IMR-90 (cell line): ENCODE data around the gene ST3GAL5. TPM values are rescaled to one million over a fixed set of nuclear protein-coding genes. Genes with fewer than 3 reads are reported as not detected.
A peak's percentile ranks its signal among the peaks of the same experiment; 100 is the strongest.

Experiments used
- ATAC-seq: fragments of 200-7000 bp; cut with Tn5 transposase; 2 replicates; pipeline ENCODE4 v1.9.1; 2020; ENCODE audit warnings: low read depth, mild to moderate bottlenecking, moderate library complexity
- BruUV-seq: library from RNA; stranded (reverse); fragments of 400-500 nt; replicated peaks from 2 replicates; lab custom pipeline; 2021; lab: Mats Ljungman, UMichigan
- CTCF ChIA-PET: fragments of 300-600 bp; formaldehyde crosslinking; extraction: SDS; loops from one replicate; lab custom pipeline; 2021; ENCODE audit warnings: antibody characterized with exemption; lab: Yijun Ruan, JAX
- POLR2A ChIA-PET: fragments of 300-600 bp; sonication (Branson Sonifier 250); formaldehyde crosslinking; loops from one replicate; lab custom pipeline; 2022; ENCODE audit warnings: antibody characterized with exemption; ENCODE audit not compliant: unreplicated experiment; lab: Charles Lee
- DNase-seq: peaks from one replicate; pipeline ENCODE4 v3.0.0; 2013
- H2AFZ ChIP-seq: replicated peaks from 2 replicates; pipeline ENCODE3; 2013; ENCODE audit warnings: low read length, mild to moderate bottlenecking; ENCODE audit not compliant: poor library complexity
- H2AK5ac ChIP-seq: 2 replicates; pipeline ENCODE4 v1.6.1; 2013; ENCODE audit warnings: low read depth, low read length, inconsistent platforms
- H2AK9ac ChIP-seq: replicated peaks from 2 replicates; pipeline ENCODE3; 2013; ENCODE audit warnings: mild to moderate bottlenecking, low read depth, low read length, moderate library complexity; ENCODE audit not compliant: poor library complexity
- H2BK120ac ChIP-seq: 2 replicates; pipeline ENCODE4 v1.6.1; 2013; ENCODE audit warnings: low read depth, low read length, inconsistent platforms
- H2BK15ac ChIP-seq: 3 replicates; pipeline ENCODE4 v1.6.1; 2013; ENCODE audit warnings: low read depth, low read length, inconsistent platforms
- H2BK20ac ChIP-seq: 2 replicates; pipeline ENCODE4 v1.6.1; 2013; ENCODE audit warnings: low read depth, mild to moderate bottlenecking, inconsistent platforms, low read length, moderate library complexity
- H2BK5ac ChIP-seq: 2 replicates; pipeline ENCODE4 v1.6.1; 2013; ENCODE audit warnings: mild to moderate bottlenecking, low read depth, low read length, inconsistent platforms; ENCODE audit not compliant: poor library complexity, severe bottlenecking
- H3K14ac ChIP-seq: replicated peaks from 2 replicates; pipeline ENCODE4 v1.6.1; 2013; ENCODE audit warnings: low read depth, low read length, inconsistent platforms
- H3K18ac ChIP-seq: 2 replicates; pipeline ENCODE4 v1.6.1; 2013; ENCODE audit warnings: low read depth, low read length, control low read depth
- H3K23ac ChIP-seq: 2 replicates; pipeline ENCODE4 v1.6.1; 2013; ENCODE audit warnings: low read depth, low read length, inconsistent platforms
- H3K27ac ChIP-seq: 2 replicates; pipeline ENCODE4 v1.5.1; 2013; ENCODE audit warnings: mild to moderate bottlenecking, control low read depth, low read length; ENCODE audit not compliant: insufficient read depth
- H3K27me3 ChIP-seq: 2 replicates; pipeline ENCODE4 v1.6.1; 2013; ENCODE audit warnings: low read length; ENCODE audit not compliant: control insufficient read depth, insufficient read depth
- H3K36me3 ChIP-seq: 2 replicates; pipeline ENCODE4 v1.6.1; 2013; ENCODE audit warnings: low read length, mixed read lengths; ENCODE audit not compliant: control insufficient read depth, insufficient read depth
- H3K4ac ChIP-seq: 2 replicates; pipeline ENCODE4 v1.6.1; 2013; ENCODE audit warnings: low read depth, low read length, inconsistent platforms
- H3K4me1 ChIP-seq: 2 replicates; pipeline ENCODE4 v1.6.1; 2013; ENCODE audit warnings: low read length, mixed read lengths; ENCODE audit not compliant: control insufficient read depth, insufficient read depth
- H3K4me2 ChIP-seq: 2 replicates; pipeline ENCODE4 v1.6.1; 2013; ENCODE audit warnings: low read depth, mild to moderate bottlenecking, control low read depth, low read length, moderate library complexity
- H3K4me3 ChIP-seq: 2 replicates; pipeline ENCODE4 v1.5.1; 2013; ENCODE audit warnings: low read depth, mild to moderate bottlenecking, control low read depth, low read length, moderate library complexity; ENCODE audit not compliant: insufficient read depth
- H3K56ac ChIP-seq: 2 replicates; pipeline ENCODE4 v1.6.1; 2013; ENCODE audit warnings: low read length, inconsistent platforms; ENCODE audit not compliant: insufficient read depth; ENCODE audit errors: extremely low read depth
- H3K79me1 ChIP-seq, 2 experiments: 2 replicates each; pipeline ENCODE4 v1.6.1; 2013; ENCODE audit warnings: low read length in 2 of 2, inconsistent platforms in 1 of 2, low read depth in 1 of 2
- H3K9ac ChIP-seq: 2 replicates; pipeline ENCODE4 v1.6.1; 2013; ENCODE audit warnings: low read depth, low read length, control low read depth
- H3K9me1 ChIP-seq: 2 replicates; pipeline ENCODE4 v1.6.1; 2013; ENCODE audit warnings: low read length, inconsistent platforms; ENCODE audit not compliant: insufficient read depth
- H3K9me3 ChIP-seq: 2 replicates; pipeline ENCODE4 v1.6.1; 2013; ENCODE audit warnings: low read length; ENCODE audit not compliant: control insufficient read depth, insufficient read depth
- H4K20me1 ChIP-seq: 2 replicates; pipeline ENCODE4 v1.6.1; 2013; ENCODE audit warnings: low read length, inconsistent platforms; ENCODE audit not compliant: insufficient read depth
- H4K5ac ChIP-seq: 2 replicates; pipeline ENCODE4 v1.6.1; 2013; ENCODE audit warnings: mild to moderate bottlenecking, low read depth, low read length, control low read depth
- H4K8ac ChIP-seq, 2 experiments: 2 replicates each; pipeline ENCODE4 v1.6.1; 2013; ENCODE audit warnings: low read depth in 2 of 2, low read length in 2 of 2, control low read depth in 1 of 2, inconsistent platforms in 1 of 2
- H4K91ac ChIP-seq: 2 replicates; pipeline ENCODE4 v1.6.1; 2013; ENCODE audit warnings: low read depth, low read length, inconsistent platforms; ENCODE audit not compliant: insufficient read depth
- CTCF ChIP-seq: conservative IDR thresholded peaks from 2 replicates; pipeline ENCODE4 v1.5.1; 2012; ENCODE audit warnings: mild to moderate bottlenecking, low read depth, low read length, improper control_type of control experiment
- ELK1 ChIP-seq: fragments of 150-350 bp; IDR thresholded peaks from 2 replicates; pipeline ENCODE4 v1.6.1; 2016; ENCODE audit warnings: low read depth, mild to moderate bottlenecking, low read length, moderate library complexity, borderline replicate concordance
- FOS ChIP-seq: fragments of 150-350 bp; IDR thresholded peaks from 2 replicates; pipeline ENCODE4 v1.6.1; 2016; ENCODE audit warnings: low read depth, low read length
- NFE2L2 ChIP-seq: fragments of 150-350 bp; IDR thresholded peaks from 2 replicates; pipeline ENCODE4 v1.6.1; 2016; ENCODE audit warnings: low read depth, mild to moderate bottlenecking, low read length
- POLR2A ChIP-seq: IDR thresholded peaks from 2 replicates; pipeline ENCODE4 v1.6.1; 2012; ENCODE audit warnings: mild to moderate bottlenecking, low read depth, low read length
- RFX5 ChIP-seq: IDR thresholded peaks from 2 replicates; pipeline ENCODE4 v1.8.0; 2012; ENCODE audit warnings: low read depth, mild to moderate bottlenecking, low read length, moderate library complexity
- SMC3 ChIP-seq: fragments of 150-350 bp; IDR thresholded peaks from 2 replicates; pipeline ENCODE4 v1.6.1; 2016; ENCODE audit warnings: low read depth, mild to moderate bottlenecking, antibody characterized with exemption, low read length, moderate library complexity
- WGBS, 2 experiments: methylation state at CpG; one replicate each; pipeline versions ENCODE4 v1.1.5 to v1.1.7; 2013; ENCODE audit warnings: missing lambda C conversion rate in 2 of 2; ENCODE audit not compliant: insufficient read length in 1 of 2; ENCODE audit errors: extremely low coverage in 2 of 2; 5-methylcytosine and 5-hydroxymethylcytosine counted together
- dilution Hi-C: fragments of 300-500 bp; cut with HindIII; formaldehyde crosslinking; loops from one replicate; pipeline ENCODE4 v1.14.3; 2018; ENCODE audit warnings: low sequenced_read_pairs; ENCODE audit not compliant: unreplicated experiment
- in situ Hi-C: fragments of 300-500 bp; cut with MboI; formaldehyde crosslinking; loops from 3 replicates; pipeline ENCODE4 v1.14.3; 2019; ENCODE audit warnings: low sequenced_read_pairs, inconsistent platforms, mixed read lengths
- intact Hi-C: fragments of 100-400 bp; cut with micrococcal nuclease; formaldehyde crosslinking; loops from 2 replicates; pipeline ENCODE4 v1.10.0; 2022
- polyA plus RNA-seq, 3 experiments: library from polyadenylated mRNA; depleted of rRNA; stranded (reverse); fragments of >200 nt; gene quantifications; 2 replicates each; pipeline ENCODE4 v1.2.3, GENCODE V29; 2012; ENCODE audit warnings: low replicate concordance in 1 of 3
- total RNA-seq: library from RNA; depleted of rRNA; stranded (reverse); fragments of >200 nt; gene quantifications from 2 replicates; pipeline ENCODE4 v1.2.3, GENCODE V29; 2012
- TF ChIP-seq, protein P1 (sequence below): fragments of 150-350 bp; IDR thresholded peaks from 2 replicates; pipeline ENCODE4 v1.6.1; 2017; ENCODE audit warnings: mild to moderate bottlenecking, antibody characterized with exemption, low read length, low read depth

The ST3GAL5 gene
- total and polyA plus RNA-seq, 2 of the 4 experiments (the other 2 are of a cell fraction): 16.8 to 21.0 TPM

- TF ChIP-seq ELK1: no peak
Observed at GRCh38 chr2:85795331-85796045, 93.3 kb downstream of the ST3GAL5 start (continued).

DNA sequence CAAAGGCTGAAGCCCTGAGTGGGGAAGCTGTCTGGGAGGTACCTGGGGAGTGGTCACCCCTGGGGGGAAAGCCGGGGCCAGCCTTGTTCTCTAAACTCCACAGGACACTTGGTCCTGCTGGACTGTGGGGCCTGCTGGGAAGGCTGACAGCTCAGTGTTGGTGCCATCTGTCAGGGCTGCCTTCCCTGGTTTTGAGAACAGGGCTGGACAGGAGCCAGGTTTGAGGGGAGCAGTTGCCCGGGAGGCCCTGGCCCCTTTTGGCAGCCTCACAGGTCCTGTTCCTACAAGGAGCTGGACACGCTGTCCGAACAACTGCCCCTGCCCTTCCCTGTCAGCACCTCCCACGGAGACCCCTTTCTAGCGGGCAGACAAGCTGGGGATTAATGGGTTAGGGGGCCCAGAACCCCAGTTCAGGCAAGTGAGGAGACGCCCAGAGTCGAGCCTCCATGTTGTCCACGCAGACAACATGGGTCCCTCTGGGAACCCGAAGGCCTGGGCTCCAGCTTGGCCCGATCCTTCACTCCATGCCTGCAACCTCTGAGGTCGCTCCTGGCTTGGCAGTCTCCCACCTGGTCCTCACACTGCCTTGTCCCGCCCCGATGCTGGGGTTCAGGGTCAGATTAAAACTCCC, 94.2 kb downstream of the ST3GAL5 start:
- DNase-seq (no peak), ATAC-seq (no peak)
- H4K8ac ChIP-seq: peak overlapping the region; percentile 31 to 42; a peak in 1 of 4 replicates
- BruUV-seq: no TSS peak
- ChIA-PET CTCF (no interaction called here), POLR2A (interaction anchor here (1.2 kb wide), 1 partner anchor 23 kb away, joined by 3 read pairs; no protein-coding TSS in a partner anchor)
- peak overlapping the region; percentile 10 for H2BK5ac ChIP-seq
- 79% methylated on average over 6 of the region's 14 CpGs; no CpG with 5 or more reads in 1 of the 2 experiments for WGBS, 2 experiments
- no peak overlapping the region for H3K9ac ChIP-seq
- peak overlapping the region; percentile 59 for H3K14ac ChIP-seq
- H3K9me1 ChIP-seq: peaks cover 13% of the 10 kb centered on the region
- H3K4me3 ChIP-seq: no peak overlapping the region
- H3K27ac ChIP-seq: no peak overlapping the region
- peak overlapping the region; percentile 53 for H2BK20ac ChIP-seq
- peak overlapping the region; percentile 39 for H3K4ac ChIP-seq
- peaks cover 1% of the 10 kb centered on the region for H3K36me3 ChIP-seq
- no peak overlapping the region for H3K23ac ChIP-seq
- in situ Hi-C loops: no loop called here
- peak overlapping the region; percentile 97 for H2BK120ac ChIP-seq
- intact Hi-C loops: no loop called here
- peak overlapping the region; percentile 52 for H2AK9ac ChIP-seq
- no peaks in the 10 kb centered on the region for H3K9me3 ChIP-seq
- peak overlapping the region; percentile 13; the same call in 1 of the 2 replicates for H3K18ac ChIP-seq
- no peaks in the 10 kb centered on the region for H4K20me1 ChIP-seq
- H3K4me2 ChIP-seq: no peak overlapping the region
- H3K56ac ChIP-seq: no peak overlapping the region
- H2BK15ac ChIP-seq: peak overlapping the region; percentile 80; the same call in 1 of the 3 replicates
- peaks cover 42% of the 10 kb centered on the region for H3K4me1 ChIP-seq
- dilution Hi-C loops: no loop called here
- peak overlapping the region; percentile 52 for H2AFZ ChIP-seq
- peak overlapping the region; percentile 46; the same call in 1 of the 2 replicates for H2AK5ac ChIP-seq
- H3K27me3 ChIP-seq: no peaks in the 10 kb centered on the region
- H4K91ac ChIP-seq: peak overlapping the region; percentile 97
- H3K79me1 ChIP-seq: no peaks in the 10 kb centered on the region
- H4K5ac ChIP-seq: peak overlapping the region; percentile 38; the same call in 1 of the 2 replicates
- no peak for TF ChIP-seq RFX5
- TF ChIP-seq ELK1: no peak
- TF ChIP-seq, protein P1, sequence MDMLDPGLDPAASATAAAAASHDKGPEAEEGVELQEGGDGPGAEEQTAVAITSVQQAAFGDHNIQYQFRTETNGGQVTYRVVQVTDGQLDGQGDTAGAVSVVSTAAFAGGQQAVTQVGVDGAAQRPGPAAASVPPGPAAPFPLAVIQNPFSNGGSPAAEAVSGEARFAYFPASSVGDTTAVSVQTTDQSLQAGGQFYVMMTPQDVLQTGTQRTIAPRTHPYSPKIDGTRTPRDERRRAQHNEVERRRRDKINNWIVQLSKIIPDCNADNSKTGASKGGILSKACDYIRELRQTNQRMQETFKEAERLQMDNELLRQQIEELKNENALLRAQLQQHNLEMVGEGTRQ: no peak
- no peak for TF ChIP-seq FOS
- no peak for TF ChIP-seq NFE2L2
- TF ChIP-seq POLR2A: no peak
- TF ChIP-seq SMC3: no peak
- TF ChIP-seq CTCF: no peak
